Suprapubic skin (tissue), 3 donors: Measurements from ENCODE around the gene PCDH12.

Source experiments
- POLR2A ChIP-seq, 2 donors: fragments of 450-650 bp; IDR thresholded peaks; one replicate each; pipeline ENCODE4 v1.6.1; 2017; ENCODE audit warnings: antibody characterized with exemption in 2 of 2, mild to moderate bottlenecking in 2 of 2, moderate library complexity in 2 of 2
- TF ChIP-seq, protein P1 (sequence below), 2 donors: fragments of 200-600 bp in 1 of 2; fragments of 450-650 bp in 1 of 2; sonication (generic) in 1 of 2; IDR thresholded peaks; one replicate each; pipeline ENCODE4 v1.5.1; 2016 to 2019; ENCODE audit warnings: antibody characterized with exemption in 2 of 2, mild to moderate bottlenecking in 1 of 2, moderate library complexity in 1 of 2

DNA sequence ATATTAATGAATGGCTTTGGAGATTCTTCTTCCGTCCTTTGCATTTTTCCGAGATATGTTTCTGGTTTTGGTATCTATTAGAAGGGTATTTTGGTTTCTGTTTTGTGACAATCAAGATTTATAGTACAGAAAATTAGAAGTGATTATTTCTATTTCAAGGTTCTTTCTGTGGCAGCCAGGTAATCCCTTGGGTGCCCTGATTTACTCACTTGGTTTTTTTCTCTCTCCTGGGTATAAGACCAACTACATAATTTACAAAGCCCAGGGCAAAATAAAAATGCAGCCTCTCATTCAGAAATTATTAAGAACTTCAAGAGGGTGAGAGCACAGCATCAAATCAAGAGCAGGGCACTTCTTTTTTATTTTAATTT lies 8.9 kb upstream of the PCDH12 start:
- TF ChIP-seq, protein P1, sequence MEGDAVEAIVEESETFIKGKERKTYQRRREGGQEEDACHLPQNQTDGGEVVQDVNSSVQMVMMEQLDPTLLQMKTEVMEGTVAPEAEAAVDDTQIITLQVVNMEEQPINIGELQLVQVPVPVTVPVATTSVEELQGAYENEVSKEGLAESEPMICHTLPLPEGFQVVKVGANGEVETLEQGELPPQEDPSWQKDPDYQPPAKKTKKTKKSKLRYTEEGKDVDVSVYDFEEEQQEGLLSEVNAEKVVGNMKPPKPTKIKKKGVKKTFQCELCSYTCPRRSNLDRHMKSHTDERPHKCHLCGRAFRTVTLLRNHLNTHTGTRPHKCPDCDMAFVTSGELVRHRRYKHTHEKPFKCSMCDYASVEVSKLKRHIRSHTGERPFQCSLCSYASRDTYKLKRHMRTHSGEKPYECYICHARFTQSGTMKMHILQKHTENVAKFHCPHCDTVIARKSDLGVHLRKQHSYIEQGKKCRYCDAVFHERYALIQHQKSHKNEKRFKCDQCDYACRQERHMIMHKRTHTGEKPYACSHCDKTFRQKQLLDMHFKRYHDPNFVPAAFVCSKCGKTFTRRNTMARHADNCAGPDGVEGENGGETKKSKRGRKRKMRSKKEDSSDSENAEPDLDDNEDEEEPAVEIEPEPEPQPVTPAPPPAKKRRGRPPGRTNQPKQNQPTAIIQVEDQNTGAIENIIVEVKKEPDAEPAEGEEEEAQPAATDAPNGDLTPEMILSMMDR (IDR thresholded peaks at IDR 0.05), result no peak
- TF ChIP-seq POLR2A (IDR thresholded peaks at IDR 0.05), result no peak
